ENCODE results near the gene TTC34. TPM values are rescaled to one million over a fixed set of nuclear protein-coding genes. Genes with fewer than 3 reads are reported as not detected.

The TTC34 gene
- total RNA-seq, 2 donors from 2014 or later, result under 0.01 to 0.52 TPM

DNA sequence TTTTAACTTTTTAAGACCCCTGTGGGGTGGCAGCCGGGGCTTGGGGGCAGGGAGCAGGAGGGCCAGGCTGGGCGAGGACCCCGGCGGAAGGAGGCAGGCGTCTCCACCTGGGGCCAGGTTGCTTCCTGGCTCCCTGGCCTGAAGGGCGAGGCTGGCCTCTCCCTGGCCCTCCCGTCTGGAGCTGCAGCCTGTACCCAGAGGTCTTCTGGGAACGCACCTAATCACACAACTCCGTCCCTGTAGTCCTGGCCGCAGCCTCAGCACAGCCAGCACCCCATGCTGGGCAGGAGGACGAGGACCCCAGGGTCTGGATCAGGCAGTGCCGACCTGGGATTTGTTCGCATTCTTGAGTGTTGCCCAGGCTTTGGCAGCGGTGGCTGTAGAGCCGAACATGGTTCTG, 14.1 kb upstream of the TTC34 start:
- H3K27ac ChIP-seq, result no peak overlapping the region
- WGBS, 2 donors, result 62 to 72% methylated on average over 14 to 15 of the region's 15 CpGs
- H3K4me3 ChIP-seq, result no peak overlapping the region
- intact Hi-C loops (cut with DNase I), result no loop called here
- ATAC-seq (no peak), DNase-seq (no peak)
- H3K27me3 ChIP-seq, result no peaks in the 10 kb centered on the region
- no peaks in the 10 kb centered on the region for H3K4me1 ChIP-seq
- H3K36me3 ChIP-seq (replicated peaks in 1 of 2; ENCODE audit: insufficient read depth in 1 of 2, low read depth in 2 of 2), result no peaks in the 10 kb centered on the region
- no peaks in the 10 kb centered on the region for H3K9me3 ChIP-seq
- no peak for TF ChIP-seq POLR2A (IDR thresholded peaks at IDR 0.05)

GRCh38 chr1:2814511-2815075, 13.1 kb upstream of the TTC34 start:
- 75 to 80% methylated on average over 12 to 24 of the region's 24 CpGs for WGBS, 2 donors
- no peaks in the 10 kb centered on the region for H3K9me3 ChIP-seq
- intact Hi-C loops (cut with DNase I), result no loop called here
- no peak overlapping the region for H3K27ac ChIP-seq
- DNase-seq (no peak), ATAC-seq (no peak)
- H3K36me3 ChIP-seq (replicated peaks in 1 of 2; ENCODE audit: insufficient read depth in 1 of 2, low read depth in 2 of 2), result no peaks in the 10 kb centered on the region
- no peak overlapping the region for H3K4me3 ChIP-seq
- TF ChIP-seq POLR2A (IDR thresholded peaks at IDR 0.05), result no peak
- no peak for TF ChIP-seq CTCF (IDR thresholded peaks at IDR 0.05)
- H3K27me3 ChIP-seq, result no peaks in the 10 kb centered on the region
- H3K4me1 ChIP-seq, result no peaks in the 10 kb centered on the region

DNA sequence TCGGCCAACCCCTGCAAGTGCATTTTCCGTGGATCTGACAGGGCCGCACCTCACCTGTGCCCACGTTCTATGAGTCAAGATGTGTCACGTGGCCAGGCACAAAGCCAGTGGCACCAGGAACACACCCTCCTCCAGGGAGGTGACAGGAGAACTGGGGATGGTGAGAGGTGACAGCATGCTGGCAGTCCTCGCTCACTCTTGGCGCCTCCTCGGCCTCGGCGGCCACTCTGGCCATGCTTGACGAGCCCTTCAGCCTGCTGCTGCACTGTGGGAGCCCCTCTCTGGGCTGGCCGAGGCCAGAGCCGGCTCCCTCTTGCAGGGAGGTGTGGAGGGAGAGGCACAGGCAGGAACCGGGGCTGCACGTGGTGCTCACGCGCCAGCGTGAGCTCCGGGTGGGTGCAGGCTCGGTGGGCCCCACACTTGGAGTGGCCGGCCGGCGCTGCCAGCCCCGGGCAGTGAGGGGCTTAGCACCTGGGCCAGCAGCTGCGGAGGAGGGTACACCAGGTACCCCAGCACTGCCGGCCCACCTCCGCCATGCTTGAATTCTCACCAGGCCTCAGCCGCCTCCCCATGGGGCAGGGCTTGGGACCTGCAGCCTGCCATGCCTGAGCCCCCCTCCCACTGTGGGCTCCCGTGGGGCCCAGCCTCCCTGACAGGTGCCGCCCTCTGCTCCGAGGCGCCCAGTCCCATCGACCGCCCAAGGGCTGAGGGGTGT, 11.6 kb upstream of the TTC34 start:
- ATAC-seq, result no peak
- TF ChIP-seq CTCF (IDR thresholded peaks at IDR 0.05) (no peak), POLR2A (IDR thresholded peaks at IDR 0.05) (no peak)
- Histone ChIP-seq H3K36me3 (replicated peaks in 1 of 2; ENCODE audit: insufficient read depth in 1 of 2, low read depth in 2 of 2) (no peaks in the 10 kb centered on the region), H3K4me1 (no peaks in the 10 kb centered on the region), H3K27ac (no peak overlapping the region), H3K4me3 (no peak overlapping the region), H3K9me3 (no peaks in the 10 kb centered on the region), H3K27me3 (no peaks in the 10 kb centered on the region)
- intact Hi-C loops (cut with DNase I), result no loop called here
- WGBS, 2 donors, result 84 to 89% methylated on average over 8 to 25 of the region's 34 CpGs
- DNase-seq, result no peak

GRCh38 chr1:2812136-2812535, 10.6 kb upstream of the TTC34 start:
- Histone ChIP-seq H3K36me3 (replicated peaks in 1 of 2; ENCODE audit: insufficient read depth in 1 of 2, low read depth in 2 of 2) (no peaks in the 10 kb centered on the region), H3K27me3 (no peaks in the 10 kb centered on the region), H3K9me3 (no peaks in the 10 kb centered on the region), H3K27ac (no peak overlapping the region), H3K4me1 (no peaks in the 10 kb centered on the region), H3K4me3 (no peak overlapping the region)
- WGBS, 2 donors, result 79 to 84% methylated on average over 7 of the region's 7 CpGs
- no peak for TF ChIP-seq POLR2A (IDR thresholded peaks at IDR 0.05)
- no peak for TF ChIP-seq CTCF (IDR thresholded peaks at IDR 0.05)
- no peak for DNase-seq
- ATAC-seq, result no peak
- intact Hi-C loops (cut with DNase I), result no loop called here

- Histone ChIP-seq H3K36me3 (replicated peaks in 1 of 2; ENCODE audit: insufficient read depth in 1 of 2, low read depth in 2 of 2) (no peaks in the 10 kb centered on the region), H3K27ac (no peak overlapping the region), H3K4me1 (peaks cover 5% of the 10 kb centered on the region), H3K4me3 (no peak overlapping the region), H3K27me3 (no peaks in the 10 kb centered on the region), H3K9me3 (no peaks in the 10 kb centered on the region)
- WGBS, 2 donors, result 70 to 91% methylated on average over 8 of the region's 8 CpGs
- DNase-seq (no peak), ATAC-seq (no peak)
- intact Hi-C loops (cut with DNase I), result no loop called here
- TF ChIP-seq POLR2A (IDR thresholded peaks at IDR 0.05), result no peak
- no peak for TF ChIP-seq CTCF (IDR thresholded peaks at IDR 0.05)
Measured at GRCh38 chr1:2811533-2811918, 10.0 kb upstream of the TTC34 start.
